Measurements from ENCODE around the gene RAG1.

Gene RAG1

GRCh38 chr11:36628141-36628540 is 60.3 kb downstream of the RAG1 start:
- no peak for DNase-seq (ENCODE audit: low read depth in 2 of 2)

GRCh38 chr11:36628765-36629244 is 61.0 kb downstream of the RAG1 start:
- DNase-seq (ENCODE audit: low read depth in 2 of 2), result no peak

Data from stimulated activated CD4-positive, alpha-beta T cell treated with anti-CD3 and anti-CD28 coated beads, Interleukin-4, amount 100 ng/mL, for 48 hours (primary cell).